Ascending aorta (tissue), 2 donors: ENCODE results near the gene ARID2. TPM values are rescaled to one million over a fixed set of nuclear protein-coding genes. Genes with fewer than 3 reads are reported as not detected.

Experiments used
- DNase-seq, 2 donors: peaks; one replicate each; pipeline ENCODE4 v3.0.0-alpha.2; 2019; ENCODE audit warnings: low spot score in 2 of 2
- H3K27ac ChIP-seq, 2 donors: fragments of 200-600 bp; sonication (generic); one replicate each; pipeline ENCODE4 v1.5.1; 2016 to 2017; ENCODE audit warnings: mild to moderate bottlenecking in 1 of 2
- H3K27me3 ChIP-seq: fragments of 200-600 bp; sonication (generic); one replicate; pipeline ENCODE4 v1.5.1; 2017
- H3K36me3 ChIP-seq, 2 donors: fragments of 200-600 bp; sonication (generic); one replicate each; pipeline ENCODE4 v1.5.1; 2016
- H3K4me1 ChIP-seq, 2 donors: fragments of 200-600 bp; sonication (generic); one replicate each; pipeline ENCODE4 v1.5.1; 2016 to 2017; ENCODE audit warnings: mild to moderate bottlenecking in 1 of 2
- H3K4me3 ChIP-seq, 2 donors: fragments of 200-600 bp; sonication (generic); one replicate each; pipeline ENCODE4 v1.5.1; 2016 to 2017; ENCODE audit warnings: mild to moderate bottlenecking in 1 of 2
- H3K9me3 ChIP-seq, 2 donors: fragments of 200-600 bp; sonication (generic); one replicate each; pipeline ENCODE4 v1.5.1; 2016
- intact Hi-C: fragments of 100-400 bp; cut with DNase I; formaldehyde crosslinking; loops from one replicate; pipeline ENCODE4 v1.15.1; 2023
- total RNA-seq: library from RNA; depleted of rRNA; stranded (reverse); fragments of >200 nt; gene quantifications from one replicate; pipeline ENCODE4 v1.1.0, GENCODE V29; 2016
- TF ChIP-seq, protein P1 (sequence below), 3 experiments: fragments of 200-600 bp in 2 of 3; fragments of 450-650 bp in 1 of 3; sonication (generic) in 2 of 3; IDR thresholded peaks; one replicate each; pipeline ENCODE4 v1.5.1; 2016 to 2019; ENCODE audit warnings: antibody characterized with exemption in 3 of 3, mild to moderate bottlenecking in 1 of 3, moderate library complexity in 1 of 3

ARID2 gene
- total RNA-seq, 1 donor from 2014 or later: 18.4 TPM

DNA sequence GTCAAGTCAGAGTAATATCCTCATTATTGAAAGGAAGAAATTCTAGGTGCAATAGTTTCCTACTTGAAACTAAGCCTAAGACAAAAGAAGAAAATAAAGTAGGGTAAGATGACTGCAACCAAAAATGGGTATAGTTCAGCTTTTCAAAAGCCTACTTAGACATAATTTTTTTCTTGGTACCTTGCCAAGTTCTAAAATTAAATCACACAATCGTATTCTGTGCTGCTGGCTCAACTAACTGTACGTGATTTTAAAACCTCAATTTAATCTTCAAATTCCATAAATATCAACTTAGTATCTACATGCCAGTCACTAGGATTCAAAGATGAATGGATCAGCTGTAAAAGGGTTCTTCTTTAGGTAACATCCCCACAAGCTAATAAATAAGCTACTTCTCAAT, 204.0 kb downstream of the ARID2 start:
- Histone ChIP-seq H3K27ac (peak overlapping the region; percentile 54 to 63), H3K4me1 (peaks cover 7 to 18% of the 10 kb centered on the region in 2 donors), H3K4me3 (no peak overlapping the region), H3K36me3 (peaks cover 20 to 24% of the 10 kb centered on the region in 2 donors), H3K27me3 (no peaks in the 10 kb centered on the region), H3K9me3 (no peaks in the 10 kb centered on the region)
- DNase-seq: no peak
- intact Hi-C loops: loop anchor here (5.0 kb wide), 1 partner anchor 59 kb away; the partner anchor contains the start of gene SCAF11
- TF ChIP-seq, protein P1, sequence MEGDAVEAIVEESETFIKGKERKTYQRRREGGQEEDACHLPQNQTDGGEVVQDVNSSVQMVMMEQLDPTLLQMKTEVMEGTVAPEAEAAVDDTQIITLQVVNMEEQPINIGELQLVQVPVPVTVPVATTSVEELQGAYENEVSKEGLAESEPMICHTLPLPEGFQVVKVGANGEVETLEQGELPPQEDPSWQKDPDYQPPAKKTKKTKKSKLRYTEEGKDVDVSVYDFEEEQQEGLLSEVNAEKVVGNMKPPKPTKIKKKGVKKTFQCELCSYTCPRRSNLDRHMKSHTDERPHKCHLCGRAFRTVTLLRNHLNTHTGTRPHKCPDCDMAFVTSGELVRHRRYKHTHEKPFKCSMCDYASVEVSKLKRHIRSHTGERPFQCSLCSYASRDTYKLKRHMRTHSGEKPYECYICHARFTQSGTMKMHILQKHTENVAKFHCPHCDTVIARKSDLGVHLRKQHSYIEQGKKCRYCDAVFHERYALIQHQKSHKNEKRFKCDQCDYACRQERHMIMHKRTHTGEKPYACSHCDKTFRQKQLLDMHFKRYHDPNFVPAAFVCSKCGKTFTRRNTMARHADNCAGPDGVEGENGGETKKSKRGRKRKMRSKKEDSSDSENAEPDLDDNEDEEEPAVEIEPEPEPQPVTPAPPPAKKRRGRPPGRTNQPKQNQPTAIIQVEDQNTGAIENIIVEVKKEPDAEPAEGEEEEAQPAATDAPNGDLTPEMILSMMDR (IDR thresholded peaks at IDR 0.05): no peak

GRCh38 chr12:45934956-45935355, 205.4 kb downstream of the ARID2 start:
- TF ChIP-seq, protein P1 (IDR thresholded peaks at IDR 0.05): no peak
- no peak for DNase-seq
- H3K36me3 ChIP-seq: peaks cover 24 to 25% of the 10 kb centered on the region in 2 donors
- no peaks in the 10 kb centered on the region for H3K27me3 ChIP-seq
- no peak overlapping the region for H3K4me3 ChIP-seq
- intact Hi-C loops: loop anchor here (5.0 kb wide), 1 partner anchor 57 kb away; the partner anchor contains the start of gene SCAF11
- H3K4me1 ChIP-seq: peaks cover 7 to 20% of the 10 kb centered on the region in 2 donors
- no peaks in the 10 kb centered on the region for H3K9me3 ChIP-seq
- peak overlapping the region; percentile 54 to 63 for H3K27ac ChIP-seq

DNA sequence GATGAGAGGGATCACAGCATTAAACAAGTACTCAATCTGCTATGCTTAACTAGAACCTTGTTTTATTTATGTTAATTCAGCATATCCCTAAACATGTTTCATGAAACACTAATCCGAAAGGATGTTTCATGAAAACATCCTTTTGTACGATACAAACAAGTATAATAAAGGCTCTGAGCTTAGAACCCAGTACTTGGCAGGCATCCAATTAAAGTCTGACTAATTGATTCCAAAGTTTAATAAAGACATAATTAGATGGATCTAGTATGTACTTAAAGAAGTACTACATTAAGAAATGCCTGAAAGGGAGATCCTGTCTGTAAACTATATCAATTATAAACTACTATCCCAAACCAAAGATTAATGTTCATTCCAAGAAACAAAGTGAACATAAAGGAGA, 209.1 kb downstream of the ARID2 start:
- Histone ChIP-seq H3K36me3 (peaks cover 18 to 22% of the 10 kb centered on the region in 2 donors), H3K4me1 (peaks cover 7 to 15% of the 10 kb centered on the region in 2 donors), H3K27ac (no peak overlapping the region), H3K4me3 (no peak overlapping the region), H3K9me3 (no peaks in the 10 kb centered on the region), H3K27me3 (no peaks in the 10 kb centered on the region)
- intact Hi-C loops: no loop called here
- DNase-seq: no peak
- TF ChIP-seq, protein P1 (IDR thresholded peaks at IDR 0.05): no peak

DNA sequence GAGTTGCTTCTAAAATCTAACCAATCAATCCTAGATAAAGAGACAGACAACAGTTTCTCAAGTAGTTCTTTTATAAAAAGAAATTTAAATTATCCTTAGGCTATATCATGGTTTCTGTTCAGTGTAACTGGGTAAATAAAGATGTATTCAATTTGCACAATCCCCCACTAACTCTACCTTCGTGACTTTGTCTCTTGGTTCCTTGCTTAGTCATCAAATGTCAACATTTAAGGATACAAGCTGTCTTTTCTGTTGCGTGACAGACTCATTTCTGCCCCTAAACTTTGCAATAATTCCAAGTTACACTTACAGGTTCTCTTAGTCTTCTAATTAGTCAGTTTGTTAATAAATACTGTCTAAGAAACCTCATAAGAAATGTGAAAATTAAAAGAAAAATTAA, 210.3 kb downstream of the ARID2 start:
- intact Hi-C loops: no loop called here
- DNase-seq: no peak
- TF ChIP-seq, protein P1 (IDR thresholded peaks at IDR 0.05): no peak
- Histone ChIP-seq H3K36me3 (peaks cover 20 to 22% of the 10 kb centered on the region in 2 donors), H3K27ac (no peak overlapping the region), H3K4me3 (no peak overlapping the region), H3K4me1 (peaks cover 0 to 5% of the 10 kb centered on the region in 2 donors), H3K9me3 (no peaks in the 10 kb centered on the region), H3K27me3 (no peaks in the 10 kb centered on the region)

- intact Hi-C loops: no loop called here
- Histone ChIP-seq H3K27ac (no peak overlapping the region), H3K4me3 (no peak overlapping the region), H3K9me3 (no peaks in the 10 kb centered on the region), H3K27me3 (no peaks in the 10 kb centered on the region), H3K36me3 (peaks cover 19 to 38% of the 10 kb centered on the region in 2 donors), H3K4me1 (no peaks in the 10 kb centered on the region)
- no peak for DNase-seq
- TF ChIP-seq, protein P1 (IDR thresholded peaks at IDR 0.05): no peak
Measured at GRCh38 chr12:45944771-45945170, 215.3 kb downstream of the ARID2 start.

- Histone ChIP-seq H3K4me1 (no peaks in the 10 kb centered on the region), H3K4me3 (no peak overlapping the region), H3K27me3 (no peaks in the 10 kb centered on the region), H3K9me3 (no peaks in the 10 kb centered on the region), H3K27ac (no peak overlapping the region), H3K36me3 (peaks cover 16 to 33% of the 10 kb centered on the region in 2 donors)
- no peak for DNase-seq
- TF ChIP-seq, protein P1 (IDR thresholded peaks at IDR 0.05): no peak
- intact Hi-C loops: no loop called here
Measured at GRCh38 chr12:45946435-45946834, 216.9 kb downstream of the ARID2 start.
